GM12874 (cell line): ENCODE measurements around the gene XXYLT1.

Experiments
- CTCF ChIP-seq: IDR thresholded peaks from 2 replicates; pipeline ENCODE4 v1.5.1; 2011; ENCODE audit warnings: low read depth, mild to moderate bottlenecking, control low read depth, low read length, moderate library complexity; ENCODE audit not compliant: insufficient read depth

The XXYLT1 gene

GRCh38 chr3:195214381-195214780 is 56.6 kb downstream of the XXYLT1 start:
- no peak for TF ChIP-seq CTCF

- no peak for TF ChIP-seq CTCF
These were observed 57.2 kb downstream of the XXYLT1 start for GRCh38 chr3:195213639-195214315.

DNA sequence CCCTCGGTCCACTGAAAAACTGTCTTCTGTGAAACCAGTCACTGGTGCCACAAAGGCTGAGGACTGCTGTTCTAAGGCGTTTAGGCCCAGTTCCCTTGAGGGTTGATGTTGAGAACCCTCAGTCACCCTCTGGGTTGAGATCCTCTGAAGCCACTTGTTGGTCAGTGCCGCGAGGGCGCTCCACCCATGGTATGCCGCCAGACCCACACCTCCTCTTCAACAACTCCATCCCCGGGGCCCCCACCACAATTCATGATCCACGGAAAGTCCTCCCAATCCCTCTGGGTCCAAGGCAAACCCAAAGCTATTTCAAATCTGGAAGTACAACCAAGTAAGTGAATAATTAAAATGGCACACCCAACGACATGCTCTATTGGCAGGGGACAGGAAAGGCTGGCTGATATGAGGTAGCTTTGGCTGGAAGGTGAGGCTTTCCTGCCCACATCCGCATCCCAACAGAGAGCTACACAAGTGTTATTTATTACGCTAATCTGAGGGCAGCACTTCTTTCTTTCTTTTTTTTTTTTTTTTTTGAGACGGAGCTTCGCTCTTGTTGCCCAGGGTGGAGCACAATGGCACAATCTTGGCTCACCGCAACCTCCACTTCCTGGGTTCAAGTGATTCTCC is 58.1 kb downstream of the XXYLT1 start:
- TF ChIP-seq CTCF = no peak

DNA sequence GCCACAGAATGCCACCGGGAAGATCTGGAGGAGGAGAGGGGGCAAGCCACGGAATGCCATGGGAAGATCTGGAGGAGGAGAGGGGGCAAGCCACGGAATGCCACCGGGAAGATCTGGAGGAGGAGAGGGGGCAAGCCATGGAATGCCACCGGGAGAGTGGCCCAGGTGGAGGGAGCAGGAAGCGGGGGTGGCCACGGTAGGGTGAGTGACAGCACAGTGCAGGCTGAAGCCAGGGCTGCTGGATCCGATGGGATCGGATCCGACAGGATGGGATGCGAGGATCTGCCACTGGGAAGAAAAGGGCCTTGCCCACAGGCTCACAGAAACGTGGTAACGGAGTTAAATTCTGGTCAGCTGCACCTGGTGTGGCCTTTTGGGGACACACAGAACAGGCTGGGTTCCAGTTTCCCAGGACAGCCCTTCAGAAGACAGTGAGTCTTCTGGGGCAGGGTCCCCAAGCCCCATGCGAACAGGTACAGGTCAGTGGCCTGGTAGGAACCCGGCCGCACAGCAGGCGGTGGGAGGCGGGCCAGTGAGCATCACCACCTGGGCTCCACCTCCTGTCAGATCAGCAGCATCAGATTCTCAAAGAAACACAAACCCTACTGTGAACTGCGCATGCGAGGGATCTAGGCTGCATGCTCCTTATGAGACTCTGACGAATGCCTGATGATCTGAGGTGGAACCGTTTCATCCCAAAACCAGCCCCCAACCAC is 58.8 kb downstream of the XXYLT1 start:
- no peak for TF ChIP-seq CTCF

DNA sequence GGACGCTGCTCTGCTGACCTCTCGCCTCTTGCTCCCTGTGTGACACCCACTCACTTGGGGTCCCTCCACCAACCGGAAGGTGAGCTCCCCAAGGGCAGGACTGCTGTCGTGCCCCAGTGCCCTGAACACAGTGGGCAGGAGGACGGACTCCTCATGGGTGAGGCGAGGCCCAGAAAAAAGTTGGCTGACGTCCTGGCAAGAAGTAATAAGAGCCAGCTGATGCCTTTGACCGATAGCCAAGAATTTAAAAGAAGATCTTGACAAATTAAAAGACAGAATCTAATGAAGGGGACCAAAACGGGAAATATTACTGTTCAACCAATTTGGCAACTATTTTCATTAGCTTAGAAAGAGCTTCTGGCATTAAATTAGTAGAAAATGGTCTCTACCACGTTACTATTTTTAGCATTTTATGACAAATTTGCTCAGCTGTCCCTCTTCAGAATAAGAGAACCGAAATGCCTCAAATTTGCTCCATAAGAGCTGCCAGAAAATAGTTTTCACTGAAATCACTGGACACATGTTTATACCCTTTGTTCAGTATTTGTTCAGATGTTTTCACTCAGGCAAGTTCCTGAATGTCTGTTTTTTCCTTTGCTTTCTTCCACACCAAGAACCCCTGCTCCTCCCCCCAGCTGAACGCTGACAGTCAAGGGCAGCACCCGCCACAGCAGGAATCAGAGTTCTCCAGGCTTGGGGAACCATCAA is 60.5 kb downstream of the XXYLT1 start:
- no peak for TF ChIP-seq CTCF

DNA sequence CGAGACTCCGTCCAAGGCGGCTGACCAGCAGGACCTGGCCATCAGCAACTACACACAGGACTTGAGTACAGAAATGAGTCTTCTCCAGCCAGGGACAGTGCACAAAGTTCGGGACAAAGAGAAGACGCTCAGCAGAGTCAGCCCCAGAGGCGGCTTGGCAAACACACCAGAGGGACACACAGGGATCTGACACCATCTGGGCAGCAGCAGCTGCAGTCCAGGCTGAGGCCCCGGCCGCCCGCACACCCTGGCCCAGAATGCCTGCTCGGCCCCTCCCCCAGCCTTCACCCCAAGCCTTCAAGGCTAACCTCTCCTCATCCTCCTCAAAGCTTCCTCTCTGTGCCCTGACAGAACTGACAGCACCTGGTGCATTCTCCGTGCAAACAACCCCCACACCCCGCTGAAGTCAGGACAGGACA is 61.1 kb downstream of the XXYLT1 start:
- TF ChIP-seq CTCF = no peak
